Stimulated activated CD8-positive, alpha-beta memory T cell treated with anti-CD3 and anti-CD28 coated beads, Interleukin-12 subunit alpha, Interleukin-12 subunit beta, amount 100 ng/mL, for 4 hours (primary cell): ENCODE measurements around the gene TBC1D1.
A peak's percentile ranks its signal among the peaks of the same experiment; 100 is the strongest.

Source experiments
- DNase-seq: peaks from one replicate; pipeline ENCODE4 v3.0.0-alpha.2; 2020; ENCODE audit warnings: low read depth

The TBC1D1 gene

GRCh38 chr4:38131371-38132091, 240.6 kb downstream of the TBC1D1 start:
- DNase-seq = peak; percentile 43

- peak; percentile 38 for DNase-seq
These were observed 241.3 kb downstream of the TBC1D1 start for GRCh38 chr4:38132107-38132673.

GRCh38 chr4:38132843-38133662, 242.2 kb downstream of the TBC1D1 start:
- no peak for DNase-seq

GRCh38 chr4:38133711-38134480, 243.0 kb downstream of the TBC1D1 start:
- no peak for DNase-seq

- no peak for DNase-seq
These were observed 244.3 kb downstream of the TBC1D1 start for GRCh38 chr4:38135201-38135600.

- DNase-seq = no peak
These were observed 245.7 kb downstream of the TBC1D1 start for GRCh38 chr4:38136604-38137003.

- no peak for DNase-seq
These were observed 246.2 kb downstream of the TBC1D1 start for GRCh38 chr4:38137080-38137479.

- no peak for DNase-seq
These were observed 247.5 kb downstream of the TBC1D1 start for GRCh38 chr4:38138363-38138762.

GRCh38 chr4:38139187-38139586, 248.3 kb downstream of the TBC1D1 start:
- no peak for DNase-seq

- no peak for DNase-seq
These were observed 249.8 kb downstream of the TBC1D1 start for GRCh38 chr4:38140643-38141203.

- no peak for DNase-seq
These were observed 251.1 kb downstream of the TBC1D1 start for GRCh38 chr4:38141808-38142500.

GRCh38 chr4:38144031-38144430, 253.1 kb downstream of the TBC1D1 start:
- DNase-seq = no peak

- no peak for DNase-seq
These were observed 254.3 kb downstream of the TBC1D1 start for GRCh38 chr4:38145033-38145678.

- no peak for DNase-seq
These were observed 254.9 kb downstream of the TBC1D1 start for GRCh38 chr4:38145741-38146140.

GRCh38 chr4:38146383-38146782, 255.5 kb downstream of the TBC1D1 start:
- DNase-seq = no peak

GRCh38 chr4:38149472-38149996, 258.6 kb downstream of the TBC1D1 start:
- DNase-seq = no peak

- DNase-seq = no peak
These were observed 259.2 kb downstream of the TBC1D1 start for GRCh38 chr4:38149997-38150671.

GRCh38 chr4:38150766-38151165, 259.9 kb downstream of the TBC1D1 start:
- DNase-seq = no peak

GRCh38 chr4:38151873-38152272, 261.0 kb downstream of the TBC1D1 start:
- no peak for DNase-seq

GRCh38 chr4:38152305-38152704, 261.4 kb downstream of the TBC1D1 start:
- no peak for DNase-seq
